Measurements from ENCODE around the gene MEF2D.
A peak's percentile ranks its signal among the peaks of the same experiment; 100 is the strongest.

The MEF2D gene

GRCh38 chr1:156500543-156500792 lies at the start of gene MEF2D:
Gene MEF2D (minus strand): TSS chr1:156500775. CDS start chr1:156483292, 17,483 bp downstream.
- DNase-seq = no peak

- no peak for DNase-seq
Measured at GRCh38 chr1:156550346-156550745, 49.8 kb upstream of the MEF2D start.

GRCh38 chr1:156549831-156550230 lies 49.3 kb upstream of the MEF2D start:
- DNase-seq = no peak

- DNase-seq = no peak
Measured at GRCh38 chr1:156549390-156549789, 48.8 kb upstream of the MEF2D start.

DNA sequence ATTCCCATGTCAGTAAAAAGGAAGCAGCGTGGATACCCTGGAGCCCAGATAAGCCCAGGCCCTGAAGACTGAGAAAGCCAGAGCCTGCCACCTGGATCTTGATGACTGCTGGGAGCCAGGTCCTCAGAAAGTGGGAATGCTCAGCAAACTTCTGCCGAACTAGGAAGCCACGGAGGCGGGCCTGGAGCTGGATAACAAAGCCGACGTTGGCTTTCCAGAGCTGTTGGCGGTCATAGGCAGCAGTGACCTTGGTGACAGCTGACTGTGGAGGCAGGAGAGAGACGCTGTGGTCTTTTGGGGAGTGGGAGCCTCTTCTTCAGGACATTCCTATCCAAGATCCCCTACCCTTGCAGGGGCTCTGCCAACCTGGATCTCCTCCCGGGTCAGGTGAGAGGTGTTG lies 47.4 kb upstream of the MEF2D start:
- no peak for DNase-seq

GRCh38 chr1:156547434-156547833 lies 46.9 kb upstream of the MEF2D start:
- DNase-seq = no peak

DNA sequence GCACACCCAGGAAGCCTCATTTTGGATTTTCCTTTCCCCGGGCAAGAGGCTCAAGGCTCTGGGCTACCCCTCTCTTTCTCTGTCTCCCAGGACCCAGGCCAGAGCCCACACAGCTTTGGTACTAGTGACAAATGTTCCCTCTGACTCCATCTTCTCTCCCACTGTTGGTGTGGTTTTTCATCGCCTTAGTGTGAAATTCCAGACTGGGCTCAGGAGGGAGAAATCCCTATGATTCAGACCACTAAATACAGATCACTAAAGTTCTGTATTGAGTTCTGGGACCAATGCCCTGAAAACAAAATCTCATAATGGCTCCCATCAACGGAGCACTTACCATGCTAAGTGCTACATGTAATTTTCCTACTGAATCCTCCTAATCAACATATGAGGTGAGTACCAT lies 45.7 kb upstream of the MEF2D start:
- DNase-seq = no peak

DNA sequence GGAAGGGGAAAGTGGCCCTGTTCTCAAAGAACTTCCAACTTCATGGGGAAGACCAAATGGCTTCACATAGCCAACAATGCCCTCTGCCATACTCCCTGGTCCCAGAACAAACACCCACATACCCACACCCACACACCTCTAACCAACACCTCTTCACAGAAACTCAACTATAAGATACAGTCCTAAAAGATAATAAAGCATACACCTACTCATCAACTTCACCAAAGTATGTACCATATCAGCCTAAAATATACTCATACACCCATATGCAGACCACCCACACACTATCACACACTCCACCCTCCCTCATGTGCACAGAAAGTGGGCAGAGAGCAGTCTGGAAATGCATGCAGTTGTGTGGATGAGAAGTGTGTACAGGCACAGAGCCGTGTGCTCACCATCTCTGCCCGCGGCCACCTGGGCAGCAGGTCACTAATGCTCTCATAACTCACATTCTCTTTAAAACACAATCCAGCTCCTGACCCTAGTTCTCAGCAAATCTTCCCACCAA lies 44.1 kb upstream of the MEF2D start:
- no peak for DNase-seq

GRCh38 chr1:156543066-156543465 lies 42.5 kb upstream of the MEF2D start:
- DNase-seq = no peak

GRCh38 chr1:156540955-156541354 lies 40.4 kb upstream of the MEF2D start:
- no peak for DNase-seq

DNA sequence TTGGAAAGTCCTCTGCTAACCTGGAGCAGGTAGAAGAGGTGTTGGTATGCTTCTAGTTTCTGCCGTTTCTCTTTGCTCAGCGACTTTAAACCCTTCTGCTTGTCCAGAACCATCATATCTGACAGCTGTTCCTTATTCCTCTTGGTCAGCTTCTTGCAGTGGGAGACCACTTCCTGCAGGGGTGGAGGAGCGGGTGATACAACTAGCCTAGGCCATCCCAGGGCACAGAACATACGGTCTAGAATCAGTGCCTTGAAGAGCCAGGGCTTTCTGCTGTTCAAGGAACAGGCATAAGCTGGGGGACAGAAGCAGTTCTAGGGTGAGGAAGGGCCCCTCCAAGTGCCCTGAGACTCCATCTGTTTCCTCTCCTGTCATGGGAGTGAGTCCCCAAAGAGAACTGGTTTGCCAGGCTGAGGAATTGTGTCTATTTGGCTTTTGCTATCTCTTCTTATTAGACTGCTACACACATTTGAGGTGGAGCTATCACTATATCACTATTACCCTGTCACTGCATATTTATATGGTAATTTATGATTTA lies 39.3 kb upstream of the MEF2D start:
- no peak for DNase-seq

DNA sequence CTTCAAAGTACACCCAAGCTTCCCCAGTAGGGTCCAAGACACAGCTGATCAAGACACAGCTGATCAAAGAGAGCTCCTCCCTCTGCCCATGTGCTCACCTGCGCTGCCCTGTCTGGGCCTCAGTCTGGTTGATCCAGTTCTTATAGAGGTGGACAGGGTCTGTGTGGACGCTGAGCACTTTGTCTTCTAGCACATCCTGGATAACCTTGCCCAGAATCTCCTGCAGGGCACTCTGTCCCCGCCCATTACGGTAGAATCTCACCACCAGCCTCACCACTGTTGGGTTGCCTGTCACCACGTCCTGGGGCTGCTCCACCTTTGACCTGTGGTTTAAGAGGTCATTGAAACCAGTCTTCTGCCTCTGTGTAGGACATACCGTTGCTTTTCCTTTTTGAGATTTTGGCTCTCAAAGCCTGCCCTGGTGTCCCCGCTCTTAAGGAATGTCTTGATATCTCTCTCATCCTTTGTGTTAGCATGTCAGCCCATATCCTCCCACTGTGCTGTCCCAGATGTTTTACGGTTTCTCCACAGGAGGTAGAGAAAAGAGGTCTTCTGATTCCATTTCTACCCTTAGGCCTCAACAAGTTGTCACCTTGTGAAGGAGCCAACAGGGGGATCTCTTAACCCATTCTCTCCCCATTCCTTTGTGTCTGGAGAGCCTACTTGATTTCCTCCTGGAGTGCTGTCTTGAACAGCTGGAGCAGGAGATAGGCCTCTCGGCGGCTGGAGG lies 38.3 kb upstream of the MEF2D start:
- no peak for DNase-seq

GRCh38 chr1:156537027-156537426 lies 36.5 kb upstream of the MEF2D start:
- no peak for DNase-seq

GRCh38 chr1:156534424-156535060 lies 34.0 kb upstream of the MEF2D start:
- DNase-seq = no peak

- DNase-seq = no peak
Measured at GRCh38 chr1:156533568-156534220, 33.1 kb upstream of the MEF2D start.

DNA sequence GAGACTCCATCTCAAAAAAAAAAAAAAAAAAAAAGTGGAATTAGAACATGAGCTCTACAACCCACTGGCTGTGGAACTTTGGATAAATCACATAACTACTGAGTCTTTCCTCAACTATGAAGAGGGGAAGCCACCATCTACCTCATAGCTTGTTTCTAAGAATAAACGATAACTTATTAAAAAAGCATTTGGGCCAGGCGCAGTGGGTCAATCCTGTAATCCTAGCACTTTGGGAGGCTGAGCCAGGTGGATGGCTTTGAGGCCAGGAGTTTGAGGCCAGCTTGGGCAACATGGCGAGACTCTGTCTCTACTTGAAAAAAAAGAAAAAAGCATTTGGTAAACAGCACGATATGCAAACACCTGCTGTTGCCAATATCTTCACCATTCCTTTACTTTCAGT lies 31.8 kb upstream of the MEF2D start:
- DNase-seq = no peak

DNA sequence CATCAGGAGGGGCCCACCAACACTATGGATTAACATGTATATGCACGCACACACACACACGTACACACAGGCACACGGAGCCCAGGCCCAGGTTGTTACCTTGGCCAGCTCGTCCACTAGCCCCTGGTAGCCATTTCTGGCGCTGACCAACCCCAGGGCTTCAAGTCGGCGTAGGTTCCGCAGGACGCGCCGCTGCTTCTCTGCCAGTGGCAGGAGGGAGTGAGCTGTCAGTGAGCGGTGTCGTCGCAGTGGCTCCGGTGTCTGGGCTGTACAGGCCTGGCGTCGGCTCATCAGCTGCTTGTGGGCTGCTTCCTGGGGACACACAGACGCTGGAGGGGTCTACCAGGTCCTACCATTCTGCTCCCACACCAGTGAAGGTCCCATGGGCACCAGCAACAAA lies 29.4 kb upstream of the MEF2D start:
- DNase-seq = no peak

- DNase-seq = no peak
Measured at GRCh38 chr1:156528875-156529425, 28.4 kb upstream of the MEF2D start.

- DNase-seq = no peak
Measured at GRCh38 chr1:156528231-156528630, 27.7 kb upstream of the MEF2D start.

DNA sequence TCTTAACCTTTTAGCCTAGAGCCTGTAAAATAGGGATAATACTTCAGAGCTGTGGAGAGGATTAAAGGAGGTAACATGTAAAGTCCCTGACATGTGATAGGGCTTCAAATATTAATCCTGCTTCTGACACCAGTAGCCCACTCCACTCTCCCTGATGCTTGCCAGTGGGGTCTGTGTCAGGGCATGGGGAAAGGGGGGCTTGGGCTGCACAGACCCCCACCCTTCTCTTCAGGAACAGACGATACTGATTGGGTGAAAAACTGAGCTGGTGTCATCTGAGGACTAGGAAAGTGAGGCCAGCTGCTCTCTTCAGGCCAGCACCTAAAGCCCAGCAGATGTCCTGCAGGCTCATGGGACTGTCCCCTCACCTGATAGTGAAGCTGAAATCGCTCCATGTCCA lies 27.0 kb upstream of the MEF2D start:
- DNase-seq = no peak

DNA sequence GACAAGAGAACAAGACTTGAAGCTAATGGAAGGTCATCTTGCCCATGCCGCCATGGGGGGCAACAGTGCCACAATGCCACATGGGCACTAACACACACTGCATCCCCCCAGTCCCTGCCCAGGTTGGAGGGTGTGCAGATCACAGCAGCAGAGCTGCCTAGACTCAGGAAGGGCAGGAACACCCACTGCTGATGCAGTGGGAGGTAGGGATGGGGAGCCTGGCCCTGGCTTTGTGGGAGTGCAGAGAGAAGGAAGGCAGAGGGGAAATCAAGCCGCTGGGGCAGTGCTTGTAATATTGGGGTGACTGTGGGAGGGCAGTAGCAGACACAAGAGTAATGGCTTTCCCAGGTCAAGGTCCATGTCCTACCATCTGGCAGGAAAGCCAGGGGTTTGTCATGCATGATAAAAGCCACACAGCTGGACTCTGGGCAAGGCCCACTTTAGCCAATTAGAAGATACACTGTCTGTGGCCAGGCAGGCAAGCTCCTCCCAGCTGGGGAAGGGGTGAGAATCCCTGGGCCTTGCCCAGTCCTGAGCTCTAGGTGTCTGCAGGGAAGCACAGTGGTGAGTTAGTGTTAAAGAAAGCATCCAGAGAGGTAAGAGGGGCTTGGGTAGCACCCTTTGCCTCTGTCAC lies 25.4 kb upstream of the MEF2D start:
- DNase-seq = no peak

GRCh38 chr1:156525071-156525501 lies 24.5 kb upstream of the MEF2D start:
- DNase-seq = peak; percentile 62

DNA sequence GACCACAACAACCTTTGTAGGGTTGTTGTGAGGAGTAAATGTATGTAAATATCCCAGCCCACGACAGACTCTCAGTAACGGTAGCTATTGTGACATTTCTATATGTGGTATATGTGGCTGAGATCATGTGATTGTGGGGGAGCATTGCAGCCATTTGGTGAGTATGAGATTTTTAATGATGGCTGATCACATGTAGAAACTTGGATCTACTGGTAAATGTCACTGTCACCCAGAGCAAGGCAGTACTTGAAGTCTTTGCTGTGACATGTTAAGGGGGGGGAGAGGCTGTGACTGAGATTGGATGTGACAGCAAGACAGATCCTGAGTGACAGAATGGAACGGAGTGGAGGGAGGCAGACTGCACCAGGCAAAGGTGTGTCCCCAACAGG lies 23.9 kb upstream of the MEF2D start:
- DNase-seq = no peak

All from OCI-M1 (cell line).